ENCODE measurements around the gene KSR1.
A peak's percentile ranks its signal among the peaks of the same experiment; 100 is the strongest.

Gene KSR1

GRCh38 chr17:27475070-27475673 is 18.9 kb downstream of the KSR1 start:
- no peak for DNase-seq

GRCh38 chr17:27475981-27476895 is 20.0 kb downstream of the KSR1 start:
- no peak for DNase-seq

GRCh38 chr17:27477050-27477888 is 21.0 kb downstream of the KSR1 start:
- no peak for DNase-seq

GRCh38 chr17:27477971-27478684 is 21.9 kb downstream of the KSR1 start:
- no peak for DNase-seq

- peak; percentile 36 for DNase-seq
Observed at GRCh38 chr17:27478901-27479538, 22.8 kb downstream of the KSR1 start.

- DNase-seq: no peak
Observed at GRCh38 chr17:27479838-27480237, 23.6 kb downstream of the KSR1 start.

- DNase-seq: no peak
Observed at GRCh38 chr17:27480699-27481098, 24.5 kb downstream of the KSR1 start.

- no peak for DNase-seq
Observed at GRCh38 chr17:27481327-27481726, 25.1 kb downstream of the KSR1 start.

- DNase-seq: no peak
Observed at GRCh38 chr17:27485125-27485524, 28.9 kb downstream of the KSR1 start.

- DNase-seq: no peak
Observed at GRCh38 chr17:27485716-27486495, 29.7 kb downstream of the KSR1 start.

- DNase-seq: no peak
Observed at GRCh38 chr17:27486741-27487140, 30.5 kb downstream of the KSR1 start.

- no peak for DNase-seq
Observed at GRCh38 chr17:27488231-27488630, 32.0 kb downstream of the KSR1 start.

- no peak for DNase-seq
Observed at GRCh38 chr17:27489045-27489715, 32.9 kb downstream of the KSR1 start.

- DNase-seq: no peak
Observed at GRCh38 chr17:27490391-27490790, 34.1 kb downstream of the KSR1 start.

- no peak for DNase-seq
Observed at GRCh38 chr17:27491713-27492190, 35.5 kb downstream of the KSR1 start.

- no peak for DNase-seq
Observed at GRCh38 chr17:27492470-27492869, 36.2 kb downstream of the KSR1 start.

GRCh38 chr17:27493088-27493487 is 36.8 kb downstream of the KSR1 start:
- DNase-seq: no peak

GRCh38 chr17:27494192-27495091 is 38.2 kb downstream of the KSR1 start:
- peak; percentile 94 for DNase-seq

GRCh38 chr17:27495460-27495859 is 39.2 kb downstream of the KSR1 start:
- DNase-seq: peak; percentile 79

- DNase-seq: peak; percentile 73
Observed at GRCh38 chr17:27496005-27496404, 39.8 kb downstream of the KSR1 start.

Data from DMS53 (cell line).